ENCODE data around the gene FBXO22.
"Not testable (repeated sequence)": the region's sequence is repeated elsewhere in the genome, so short reads cannot be mapped to it uniquely, and the experiment has no call there.

The FBXO22 gene

DNA sequence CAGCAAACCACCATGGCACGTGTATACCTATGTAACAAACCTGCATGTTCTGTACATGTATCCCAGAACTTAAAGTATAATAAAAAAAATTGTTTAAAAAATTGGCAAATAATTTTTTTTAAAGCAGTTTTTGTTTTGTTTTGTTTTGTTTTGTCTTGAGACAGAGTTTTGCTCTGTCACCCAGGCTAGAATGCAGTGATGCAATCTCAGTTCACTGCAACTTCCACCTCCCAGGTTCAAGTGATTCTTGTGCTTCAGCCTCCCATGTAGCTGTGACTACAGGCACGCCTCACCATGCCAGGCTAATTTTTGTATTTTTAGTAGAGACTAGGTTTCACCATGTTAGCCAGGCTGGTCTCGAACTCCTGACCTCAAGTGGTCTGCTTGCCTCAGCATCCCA lies 81.0 kb downstream of the FBXO22 start:
- not testable (repeated sequence) for DNase-seq

DNA sequence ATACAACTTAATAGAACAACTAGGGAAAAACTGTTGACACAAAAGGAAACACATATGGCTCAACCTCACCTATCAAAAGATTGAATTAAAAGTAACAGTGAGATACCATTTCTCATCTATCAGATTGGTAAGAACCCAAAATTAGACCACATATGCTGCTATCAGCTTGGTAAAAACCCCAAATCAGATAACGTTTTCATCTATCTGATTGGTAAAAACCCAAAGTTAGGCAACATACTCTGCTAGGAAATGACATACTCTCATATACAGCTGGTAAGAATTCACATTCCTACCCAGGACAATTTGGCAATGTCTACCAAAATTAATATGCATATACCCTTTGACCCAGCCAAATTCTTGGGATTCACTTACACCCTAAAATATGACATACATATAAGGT lies 82.3 kb downstream of the FBXO22 start:
- DNase-seq = no peak

DNA sequence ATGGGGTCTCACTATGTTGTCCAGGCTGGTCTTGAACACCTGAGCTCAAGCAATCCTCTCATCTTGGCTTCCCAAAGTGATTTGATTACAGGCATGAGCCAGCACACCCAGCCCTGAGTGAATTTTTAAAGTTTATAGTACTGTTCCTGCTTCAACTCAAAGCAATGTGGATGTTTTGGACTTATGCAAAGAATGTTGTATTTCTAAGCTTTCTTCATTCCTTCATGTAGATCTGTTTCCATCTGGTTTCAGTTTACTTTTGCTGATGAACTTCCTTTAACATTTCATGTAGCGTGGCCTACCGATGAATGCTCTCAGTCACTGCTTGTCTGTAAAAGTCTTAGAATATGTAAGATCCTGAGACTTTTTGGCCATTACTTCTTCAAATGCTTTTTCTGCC lies 85.4 kb downstream of the FBXO22 start:
- DNase-seq = no peak

DNA sequence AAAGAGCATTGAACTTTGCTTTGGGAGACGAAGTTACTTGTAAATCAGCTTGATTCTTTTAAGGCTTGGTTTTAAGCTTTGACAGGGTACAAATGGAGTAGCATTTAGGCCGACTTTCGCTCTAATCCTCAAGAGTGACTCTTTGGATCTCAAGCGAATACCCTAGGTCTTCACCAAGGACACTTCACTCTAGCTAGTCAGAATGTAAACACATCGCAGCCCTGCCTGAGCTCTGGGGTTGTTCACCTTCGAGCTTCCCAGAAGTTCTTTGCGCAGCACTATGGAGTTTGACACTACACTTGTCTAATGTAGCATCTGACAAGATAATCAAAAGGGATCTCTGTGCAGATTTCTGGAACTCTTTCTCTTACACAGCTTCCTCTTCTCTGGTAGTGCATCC lies 86.2 kb downstream of the FBXO22 start:
- DNase-seq = no peak
